GM18505 (cell line): Measurements from ENCODE around the gene TINCR.
"Not testable (repeated sequence)": the region's sequence is repeated elsewhere in the genome, so short reads cannot be mapped to it uniquely, and the experiment has no call there.

Source experiments
- ATAC-seq: cut with Tn5 transposase; IDR thresholded peaks from one replicate; pipeline ENCODE4 v1.9.1; 2021; ENCODE audit not compliant: unreplicated experiment
- POLR2A ChIP-seq: IDR thresholded peaks from 4 replicates; pipeline ENCODE4 v1.6.1; 2011; ENCODE audit warnings: borderline replicate concordance; ENCODE audit not compliant: insufficient read depth, insufficient read length; ENCODE audit errors: extremely low read depth

TINCR gene

DNA sequence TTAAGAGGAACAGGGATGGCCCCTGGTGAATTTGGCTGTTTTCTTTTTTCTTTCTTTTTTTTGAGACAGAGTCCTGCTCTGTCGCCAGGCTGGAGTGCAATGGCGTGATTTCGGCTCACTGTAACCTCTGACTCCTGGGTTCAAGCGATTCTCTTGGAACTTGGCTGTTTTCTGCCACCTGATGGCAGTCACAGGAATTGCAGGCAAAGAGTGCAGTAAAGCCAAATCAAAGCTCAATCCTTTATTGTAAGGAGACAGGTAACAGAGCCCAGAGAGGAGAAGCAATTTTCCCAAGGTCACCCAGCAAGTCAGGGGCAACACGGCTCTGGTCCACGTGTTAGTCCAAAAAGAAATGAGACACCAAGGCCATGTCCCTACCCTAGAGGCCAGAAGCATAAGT, 6.2 kb downstream of the TINCR start:
- no peak for TF ChIP-seq POLR2A
- no peak for ATAC-seq

DNA sequence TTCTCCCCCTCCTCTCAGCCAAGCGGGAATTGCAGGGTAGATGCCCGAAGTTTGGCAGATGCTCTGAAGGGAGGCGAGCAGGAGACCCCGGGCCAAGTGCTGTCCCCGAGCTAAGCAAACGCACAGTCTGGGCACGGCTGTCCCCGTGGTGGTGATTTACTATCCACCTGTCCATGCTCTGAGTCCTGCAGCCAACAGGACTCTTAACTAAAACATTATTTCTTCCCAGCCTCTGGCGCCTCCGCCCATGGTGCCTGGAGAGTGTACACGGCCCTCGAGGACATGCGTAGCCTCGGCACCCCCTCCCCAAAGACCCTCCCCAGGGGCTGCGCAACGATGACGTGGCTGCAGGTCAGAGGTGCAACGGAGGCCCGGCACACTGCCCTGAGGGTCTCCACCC, 7.6 kb downstream of the TINCR start:
- ATAC-seq: no peak
- no peak for TF ChIP-seq POLR2A

DNA sequence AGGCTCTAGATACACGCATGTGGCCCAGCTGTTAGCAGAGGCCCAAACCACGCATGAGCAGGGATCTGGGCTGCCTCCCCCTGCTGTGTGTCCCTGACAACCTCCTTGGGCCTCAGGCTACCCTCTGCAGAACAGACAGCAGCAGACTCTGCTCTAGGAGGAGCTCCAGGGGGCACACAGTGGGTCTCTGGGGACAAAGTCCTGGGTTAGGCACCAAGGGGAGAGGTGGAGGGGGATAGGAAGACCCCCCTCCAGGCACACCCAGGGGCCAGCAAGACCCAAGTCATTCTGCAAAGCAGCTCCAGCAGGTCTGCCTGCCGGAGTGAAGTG, 8.0 kb downstream of the TINCR start:
- no peak for ATAC-seq
- TF ChIP-seq POLR2A: no peak

DNA sequence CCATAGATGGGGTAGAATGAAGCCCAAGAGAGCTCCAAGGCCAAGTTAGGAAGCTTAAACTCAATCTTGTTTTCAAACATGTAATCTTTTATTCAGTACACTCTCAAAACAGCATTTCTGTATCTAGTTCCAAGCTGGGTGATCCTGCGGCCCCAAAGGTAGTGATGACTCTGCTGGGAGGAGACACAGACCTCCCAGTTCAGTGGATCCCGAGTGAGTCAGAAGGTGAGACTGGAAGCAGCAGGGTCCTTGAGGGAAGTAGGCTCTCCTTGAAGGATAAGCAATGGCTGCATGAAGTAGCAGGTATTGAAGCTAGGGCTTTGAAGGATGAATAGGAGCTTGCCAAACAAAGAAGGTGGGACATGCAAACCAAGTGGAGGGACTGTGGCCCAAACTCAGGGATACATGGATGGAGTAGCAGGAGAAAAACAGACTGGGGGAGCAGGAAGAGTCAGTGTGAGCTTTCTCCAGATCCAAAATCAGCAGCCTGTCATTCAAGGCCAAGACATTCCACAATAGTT, 9.6 kb downstream of the TINCR start:
- ATAC-seq: no peak

DNA sequence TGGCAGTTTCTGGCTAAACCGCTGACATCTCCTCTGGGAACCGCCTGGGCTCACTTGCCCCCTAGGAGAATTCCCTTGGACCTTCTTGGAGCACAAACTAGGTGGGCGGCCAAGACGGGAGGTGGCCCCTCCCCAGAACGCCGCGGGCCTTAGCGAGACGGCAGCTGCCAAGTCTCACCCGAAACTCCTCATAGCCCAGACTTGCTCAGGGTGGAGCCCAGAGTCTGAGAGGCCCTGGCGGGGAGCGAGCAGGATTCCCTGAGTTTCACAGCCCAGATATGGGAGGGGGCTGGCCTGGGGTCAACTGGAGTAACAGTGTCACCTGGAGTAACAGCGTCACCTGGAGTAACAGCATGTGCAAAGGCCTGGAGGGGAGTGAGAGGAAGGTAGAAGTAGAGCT, 10.1 kb downstream of the TINCR start:
- TF ChIP-seq POLR2A: no peak
- ATAC-seq: no peak

More for the DNA sequence above, 9.6 kb downstream of the TINCR start:
- TF ChIP-seq POLR2A: no peak

DNA sequence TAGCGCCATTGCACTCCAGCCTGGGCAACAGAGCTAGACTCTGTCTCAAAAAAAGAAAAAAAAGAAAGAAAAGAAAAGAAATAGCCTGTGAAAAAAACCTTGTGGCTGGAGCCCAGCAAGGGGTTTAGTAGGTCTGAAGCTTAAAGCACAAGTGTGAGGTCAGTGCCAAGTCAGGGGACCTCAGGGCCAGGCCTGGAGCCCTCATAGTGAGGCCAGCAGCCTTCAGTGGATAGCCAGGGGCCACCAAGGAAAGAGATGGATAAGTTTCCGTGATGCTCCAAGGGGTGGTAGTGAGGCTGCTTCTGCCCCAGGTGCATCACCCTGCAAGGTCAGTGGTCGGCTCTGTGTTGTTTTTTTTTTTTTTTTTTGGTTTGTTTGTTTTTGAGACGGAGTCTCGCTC, 12.9 kb downstream of the TINCR start:
- no peak for ATAC-seq
- no peak for TF ChIP-seq POLR2A

DNA sequence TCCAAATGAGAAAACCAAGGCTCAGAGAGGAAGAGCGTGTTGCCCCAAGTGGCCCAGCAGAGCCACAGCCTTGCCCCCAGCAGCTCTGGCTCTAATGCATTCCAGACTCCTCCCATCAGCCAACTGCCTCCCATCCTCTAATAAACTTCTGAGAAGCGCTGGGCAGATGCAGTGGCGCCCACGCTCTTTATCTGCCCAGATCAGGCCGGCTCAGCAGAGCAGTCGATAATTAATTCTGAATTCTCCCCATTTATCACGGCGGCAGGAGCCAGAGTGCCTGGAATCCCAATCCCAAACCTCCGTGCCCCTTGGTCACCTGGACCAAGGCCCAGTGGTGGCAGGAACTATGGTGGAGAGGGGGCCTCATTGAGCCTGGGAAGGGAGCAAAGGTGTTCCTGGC, 13.9 kb downstream of the TINCR start:
- no peak for TF ChIP-seq POLR2A
- ATAC-seq: no peak

DNA sequence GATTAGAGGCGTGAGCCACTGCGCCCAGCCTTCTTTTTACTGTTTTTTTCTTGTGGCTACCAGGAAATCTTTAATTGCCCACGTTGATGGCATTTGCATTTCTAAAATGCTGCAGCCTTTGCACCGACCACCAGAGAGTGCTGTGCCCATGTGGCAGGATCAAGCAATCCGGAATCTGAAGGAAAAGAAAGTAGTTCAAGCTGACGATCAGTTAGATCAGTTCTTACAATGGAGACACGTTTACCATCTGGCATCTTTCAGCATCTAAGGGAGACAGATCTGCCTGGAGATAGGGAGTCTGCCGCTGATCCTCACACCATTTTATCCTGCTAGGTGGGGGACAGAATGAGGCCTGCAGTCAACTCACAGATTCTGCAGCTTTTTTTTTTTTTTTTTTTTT, 19.9 kb downstream of the TINCR start:
- TF ChIP-seq POLR2A: no peak
- ATAC-seq: no peak

DNA sequence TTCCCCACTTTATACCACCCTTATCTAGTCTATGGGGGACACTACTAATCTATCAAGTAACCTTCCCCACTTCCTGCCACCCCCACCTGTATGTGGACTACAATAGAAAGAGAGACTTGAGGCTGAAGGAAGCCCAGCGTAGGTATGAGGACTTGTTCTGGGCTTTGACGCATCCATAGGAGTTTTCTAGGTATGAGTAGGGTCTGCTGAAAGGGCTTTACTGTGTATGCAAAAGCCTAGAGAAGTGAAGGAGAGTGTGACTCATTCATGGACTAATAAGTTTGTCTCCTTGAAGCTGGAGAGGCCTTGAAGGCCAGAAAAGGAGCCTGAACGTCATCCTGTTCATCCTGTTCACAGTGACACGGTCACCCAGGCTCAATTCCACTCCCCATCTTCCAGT, 21.8 kb downstream of the TINCR start:
- TF ChIP-seq POLR2A: no peak
- ATAC-seq: no peak

DNA sequence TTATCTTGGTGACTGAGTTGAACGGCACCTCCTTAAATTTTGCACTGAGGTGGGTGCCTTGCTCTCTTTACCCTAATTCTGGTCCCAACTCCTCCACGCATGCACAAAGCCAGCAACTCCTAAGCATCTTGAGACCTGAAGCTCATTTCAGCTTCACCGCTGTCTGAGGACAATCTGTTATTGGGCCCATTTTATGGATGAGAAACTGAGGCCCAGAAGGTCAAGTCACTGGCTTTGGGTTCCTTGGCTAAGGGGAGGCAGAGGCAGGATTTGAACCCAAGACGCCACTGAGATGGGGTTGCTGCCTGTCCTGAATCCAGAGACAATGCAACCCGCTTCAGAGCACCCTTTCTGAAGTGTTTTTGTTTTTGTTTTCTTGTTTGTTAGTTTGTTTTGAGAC, 22.7 kb downstream of the TINCR start:
- no peak for TF ChIP-seq POLR2A
- no peak for ATAC-seq

DNA sequence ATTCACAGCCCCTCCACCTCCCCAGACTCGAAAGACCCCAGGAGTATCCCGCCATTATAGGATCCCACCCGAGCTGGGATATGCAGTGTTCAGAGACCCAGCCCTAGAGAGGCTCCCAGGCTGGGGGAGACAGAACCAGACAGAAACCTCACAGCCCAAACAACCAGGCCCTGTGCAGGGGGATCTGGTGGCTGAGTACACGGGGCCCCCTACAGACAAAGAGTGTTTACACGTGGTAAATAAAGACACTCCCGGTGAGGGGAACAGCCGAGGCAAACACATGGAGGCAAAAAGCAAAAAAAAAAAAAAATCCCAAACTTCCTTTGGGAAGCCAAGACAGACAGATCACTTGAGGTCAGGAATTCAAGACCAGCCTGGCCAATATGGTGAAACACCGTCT, 25.1 kb downstream of the TINCR start:
- ATAC-seq: no peak
- TF ChIP-seq POLR2A: no peak

DNA sequence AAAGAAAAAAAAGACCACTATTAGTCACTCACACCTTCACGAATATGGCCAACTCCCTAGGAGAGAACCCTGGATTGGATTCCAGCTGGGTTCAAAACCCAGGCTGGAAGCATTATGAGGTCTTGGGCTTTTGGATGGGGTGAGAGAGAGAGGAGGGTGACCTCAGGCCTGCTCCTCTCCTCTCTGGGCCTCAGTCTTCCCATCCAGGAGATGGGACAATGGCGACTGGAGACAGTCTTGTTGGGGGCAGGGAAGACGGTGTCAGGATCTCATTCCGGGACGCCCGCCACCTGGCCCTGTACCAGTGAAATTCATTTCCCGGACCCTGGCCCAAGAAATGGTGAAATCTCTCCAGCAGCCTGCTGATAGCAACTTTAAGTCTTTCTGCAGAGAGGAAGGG, 26.3 kb downstream of the TINCR start:
- TF ChIP-seq POLR2A: no peak
- ATAC-seq: no peak

DNA sequence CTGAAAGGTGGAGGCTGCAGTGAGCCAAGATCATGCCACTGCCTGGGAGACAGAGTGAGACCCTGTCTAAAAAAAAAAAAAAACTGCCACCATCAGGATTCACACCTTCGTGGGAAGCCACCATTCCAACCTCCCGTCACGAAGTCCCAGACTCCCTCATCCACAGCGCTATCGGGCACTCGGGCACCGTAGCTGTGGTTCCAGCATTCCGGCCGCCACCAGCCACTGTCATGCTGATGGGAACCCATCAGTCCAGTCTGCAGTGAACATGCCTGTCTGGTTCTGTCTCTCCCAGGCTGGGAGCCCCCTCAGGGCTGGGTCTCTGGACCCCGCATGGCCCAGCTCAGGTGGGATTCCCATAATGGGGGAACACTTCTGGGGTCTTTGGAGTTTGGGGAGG, 27.5 kb downstream of the TINCR start:
- ATAC-seq: no peak
- TF ChIP-seq POLR2A: no peak

DNA sequence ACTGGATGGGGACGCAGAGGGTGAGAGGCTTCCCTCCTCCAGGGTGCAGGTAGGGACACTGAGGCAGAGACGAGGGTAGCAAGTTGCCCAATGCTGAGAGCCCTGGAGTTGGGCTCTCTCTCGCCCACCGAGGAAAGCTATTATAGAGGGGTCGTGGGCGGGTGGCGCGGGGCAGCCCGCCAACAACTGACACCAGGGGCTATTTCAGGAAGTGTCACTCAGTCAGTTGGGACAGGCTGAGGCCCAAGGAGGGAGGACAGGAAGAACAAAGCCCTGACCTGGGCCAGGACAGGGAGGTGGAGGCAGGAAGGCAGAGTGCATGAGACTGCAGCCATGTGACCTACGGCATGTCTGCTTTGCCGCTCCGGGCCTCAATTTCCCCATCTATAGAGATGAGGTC, 29.9 kb downstream of the TINCR start:
- no peak for ATAC-seq
- TF ChIP-seq POLR2A: no peak

DNA sequence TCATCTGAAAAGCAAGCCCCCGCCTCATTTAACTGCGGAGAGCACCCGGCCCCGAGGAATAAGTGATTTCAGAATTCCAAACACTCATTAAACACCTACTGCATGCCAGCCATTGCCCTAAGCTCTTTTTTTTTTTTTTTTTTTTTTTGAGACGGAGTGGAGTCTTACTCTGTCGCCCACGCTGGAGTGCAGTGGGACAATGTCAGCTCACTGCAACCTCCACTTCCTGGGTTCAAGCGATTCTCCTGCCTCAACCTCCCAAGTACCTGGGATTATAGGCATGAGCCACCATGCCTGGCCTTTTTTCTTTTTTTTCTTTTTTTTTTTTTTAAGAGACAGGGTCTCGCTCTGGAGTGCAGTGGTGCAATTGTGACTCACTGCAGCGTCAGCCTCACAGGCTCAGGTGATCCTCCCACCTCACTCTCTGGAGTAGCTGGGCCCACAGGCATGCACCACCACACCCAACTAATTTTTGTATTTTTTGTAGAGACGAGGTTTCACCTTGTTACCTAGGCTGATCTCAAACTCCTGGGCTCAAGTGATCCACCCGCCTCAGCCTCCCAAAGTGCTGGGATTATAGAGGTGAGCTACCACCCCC, 30.7 kb downstream of the TINCR start:
- ATAC-seq: not testable (repeated sequence)
